GM12878 (cell line): ENCODE measurements around the gene TSC22D1. TPM values are rescaled to one million over a fixed set of nuclear protein-coding genes. Genes with fewer than 3 reads are reported as not detected.

Experiments used
- JUNB ChIP-seq: IDR thresholded peaks from 2 replicates; pipeline ENCODE4 v1.6.1; 2016; ENCODE audit warnings: antibody characterized with exemption, mild to moderate bottlenecking
- MYC ChIP-seq: IDR thresholded peaks from 2 replicates; pipeline ENCODE4 v1.6.1; 2011; ENCODE audit warnings: mild to moderate bottlenecking, low read length, moderate library complexity, inconsistent platforms; ENCODE audit not compliant: insufficient read depth, insufficient replicate concordance, insufficient read length, severe bottlenecking
- POLR2AphosphoS5 ChIP-seq: IDR thresholded peaks from 2 replicates; pipeline ENCODE4 v1.6.1; 2011; ENCODE audit warnings: mild to moderate bottlenecking, low read length, inconsistent platforms
- RB1 ChIP-seq: fragments of 450-650 bp; formaldehyde crosslinking; IDR thresholded peaks from 2 replicates; pipeline ENCODE4 v1.6.1; 2017; ENCODE audit warnings: mild to moderate bottlenecking, borderline replicate concordance
- REST ChIP-seq: IDR thresholded peaks from 2 replicates; pipeline ENCODE4 v1.6.1; 2012; ENCODE audit warnings: mild to moderate bottlenecking, low read depth, low read length
- SUZ12 ChIP-seq: fragments of 200-600 bp; sonication (generic); IDR thresholded peaks from one replicate; pipeline ENCODE4 v1.6.1; 2018; ENCODE audit warnings: antibody characterized with exemption, mild to moderate bottlenecking; ENCODE audit not compliant: unreplicated experiment
- ZNF687 ChIP-seq: fragments of 450-650 bp; IDR thresholded peaks from 2 replicates; pipeline ENCODE4 v1.6.1; 2017; ENCODE audit warnings: mild to moderate bottlenecking, moderate library complexity
- ZSCAN29 ChIP-seq: fragments of 450-650 bp; IDR thresholded peaks from 2 replicates; pipeline ENCODE4 v1.6.1; 2017; ENCODE audit warnings: mild to moderate bottlenecking, moderate library complexity
- polyA plus RNA-seq, 11 experiments: library from polyadenylated mRNA; depleted of rRNA in 4 of 11; unstranded in 6 of 11; stranded (reverse) in 5 of 11; fragments of >200 nt; fragmentation: Nextera tagmentation in 4 of 11; fragmentation: Illumina TruSeq in 1 of 11; extraction: Ambion mirVana in 4 of 11; extraction: Trizol in 1 of 11; gene quantifications; 1 replicate in 1 of 11; 2 replicates in 10 of 11; pipeline versions ENCODE4 v1.2.1 to v1.2.3, GENCODE V29; 2011 to 2016; ENCODE audit warnings: inconsistent platforms in 2 of 11, missing spikeins in 2 of 11, low read depth in 1 of 11
- total RNA-seq, 4 experiments: library from RNA; depleted of rRNA in 3 of 4; stranded (reverse); fragments of >200 nt in 3 of 4; fragmentation: Illumina TruSeq in 1 of 4; extraction: Trizol in 1 of 4; gene quantifications; 2 replicates each; pipeline versions ENCODE4 v1.2.1 to v1.2.3, GENCODE V29; 2013 to 2021

The TSC22D1 gene
- total and polyA plus RNA-seq, 10 of the 15 experiments (the other 5 are each of a cell fraction or from before 2014, with no cell fraction given), result 0.37 to 15.7 (median 7.5) TPM

GRCh38 chr13:44561351-44561750, 14.8 kb downstream of the TSC22D1 start (continued):
- TF ChIP-seq ZNF687 (no peak), ZSCAN29 (no peak), REST (no peak), MYC (no peak), JUNB (no peak), SUZ12 (no peak), POLR2AphosphoS5 (no peak), RB1 (no peak)
